K562 (cell line): ENCODE measurements around the gene MKLN1. TPM values are rescaled to one million over a fixed set of nuclear protein-coding genes. Genes with fewer than 3 reads are reported as not detected.

Experiments used
- ATAC-seq: fragments of 200-7000 bp; cut with Tn5 transposase; 3 replicates; pipeline ENCODE4 v1.9.1; 2020; ENCODE audit warnings: moderate library complexity
- BruUV-seq: library from RNA; stranded (reverse); fragments of 400-500 nt; replicated peaks from 2 replicates; lab custom pipeline; 2021; lab: Mats Ljungman, UMichigan
- CTCF ChIA-PET: fragments of 300-600 bp; formaldehyde crosslinking; extraction: SDS; loops from one replicate; lab custom pipeline; 2021; ENCODE audit warnings: low intra/inter-chr PET ratio; lab: Yijun Ruan, JAX
- POLR2A ChIA-PET: fragments of 300-600, 350-650 bp; sonication (Branson Sonifier 250); formaldehyde crosslinking; extraction: SDS; loops from one replicate; lab custom pipeline; 2021; ENCODE audit warnings: antibody characterized with exemption, inconsistent platforms; lab: Yijun Ruan, JAX
- DNase-seq, 4 experiments: peaks; one replicate each; pipeline versions ENCODE4 v3.0.0 to v3.0.0-alpha.2; 2011 to 2018; ENCODE audit warnings: low spot score in 3 of 4, mixed read lengths in 3 of 4; ENCODE audit errors: extremely low read depth in 1 of 4
- FAIRE-seq: peaks from 2 replicates; lab custom pipeline; 2011; peaks lifted over from hg19 to GRCh38; lab: Jason Lieb, UNC
- H2AFZ ChIP-seq: 2 replicates; pipeline ENCODE4 v1.6.0; 2011; ENCODE audit warnings: low read depth, low read length, control low read depth, inconsistent platforms
- H3K27ac ChIP-seq: fragments of 200-600 bp; 3 replicates; pipeline ENCODE4 v1.8.0; 2011; ENCODE audit warnings: low read depth, mild to moderate bottlenecking, control low read depth, inconsistent platforms, low read length, moderate library complexity, mixed read lengths; ENCODE audit errors: extremely low read depth
- H3K27me3 ChIP-seq, 2 experiments: fragments of 300-600 bp in 1 of 2; 2 replicates in 1 of 2; 3 replicates in 1 of 2; pipeline versions ENCODE4 v1.6.0 to v1.8.0; 2011; ENCODE audit warnings: inconsistent platforms in 2 of 2, low read length in 2 of 2, mild to moderate bottlenecking in 1 of 2, mixed read lengths in 1 of 2, moderate library complexity in 1 of 2; ENCODE audit not compliant: control insufficient read depth in 2 of 2, insufficient read depth in 2 of 2
- H3K36me3 ChIP-seq: fragments of 300-600 bp; 3 replicates; pipeline ENCODE4 v1.8.0; 2011; ENCODE audit warnings: mild to moderate bottlenecking, low read length, inconsistent platforms; ENCODE audit not compliant: control insufficient read depth, insufficient read depth
- H3K4me1 ChIP-seq, 2 experiments: fragments of 200-600 bp in 1 of 2; replicated peaks in 1 of 2; 2 replicates in 1 of 2; 3 replicates in 1 of 2; pipeline versions ENCODE4 v1.5.1 to v1.8.0; 2011; ENCODE audit warnings: inconsistent platforms in 2 of 2, low read length in 2 of 2, mild to moderate bottlenecking in 1 of 2, mixed read lengths in 1 of 2, moderate library complexity in 1 of 2; ENCODE audit not compliant: control insufficient read depth in 2 of 2, insufficient read depth in 2 of 2
- H3K4me2 ChIP-seq: 2 replicates; pipeline ENCODE4 v1.6.1; 2011; ENCODE audit warnings: low read length, control low read depth, inconsistent platforms, mixed read lengths; ENCODE audit not compliant: insufficient read depth
- H3K4me3 ChIP-seq: fragments of 200-600 bp; sonication (generic), shearing (Covaris generic); 2 replicates; pipeline ENCODE4 v1.5.1; 2016; ENCODE audit warnings: control low read depth, inconsistent platforms
- H3K79me2 ChIP-seq: fragments of 200-600 bp; 3 replicates; pipeline ENCODE4 v1.8.0; 2011; ENCODE audit warnings: low read length, inconsistent platforms; ENCODE audit not compliant: control insufficient read depth, insufficient read depth
- H3K9ac ChIP-seq, 2 experiments: 2 replicates each; pipeline versions ENCODE4 v1.6.0 to v1.6.1; 2011; ENCODE audit warnings: low read depth in 2 of 2, low read length in 2 of 2, control low read depth in 1 of 2, inconsistent platforms in 1 of 2, mild to moderate bottlenecking in 1 of 2, mixed read lengths in 1 of 2; ENCODE audit not compliant: insufficient read depth in 1 of 2
- H3K9me1 ChIP-seq: one replicate; pipeline ENCODE4 v1.6.0; 2011; ENCODE audit warnings: inconsistent platforms, mild to moderate bottlenecking, low read length, moderate library complexity; ENCODE audit not compliant: control insufficient read depth, insufficient read depth
- H3K9me3 ChIP-seq: replicated peaks from 2 replicates; pipeline ENCODE4 v1.5.1; 2011; ENCODE audit warnings: low read depth, low read length, inconsistent platforms; ENCODE audit not compliant: control insufficient read depth, insufficient read depth
- H4K20me1 ChIP-seq: replicated peaks from 2 replicates; pipeline ENCODE4 v1.6.1; 2011; ENCODE audit warnings: low read length, inconsistent platforms, mixed read lengths; ENCODE audit not compliant: control insufficient read depth, insufficient read depth
- ATF3 ChIP-seq, 2 experiments: fragments of 450-650 bp in 1 of 2; sonication (generic) in 1 of 2; formaldehyde crosslinking in 1 of 2; IDR thresholded peaks in 1 of 2; conservative IDR thresholded peaks in 1 of 2; 2 replicates each; pipeline versions ENCODE4 v1.6.1 to v1.8.1; 2016 to 2023; ENCODE audit warnings: mild to moderate bottlenecking in 2 of 2, moderate library complexity in 2 of 2, inconsistent platforms in 1 of 2, missing genetic modification reagents in 1 of 2
- ATF7 ChIP-seq: fragments of 450-650 bp; IDR thresholded peaks from 2 replicates; pipeline ENCODE4 v1.7.1; 2014; ENCODE audit warnings: mild to moderate bottlenecking, moderate library complexity
- CEBPB ChIP-seq: fragments of 450-650 bp; IDR thresholded peaks from 2 replicates; pipeline ENCODE4 v1.6.1; 2016; ENCODE audit warnings: missing genetic modification characterization, missing compliant biosample characterization
- CEBPG ChIP-seq, 3 experiments: fragments of 200-800 bp in 1 of 3; sonication (Bioruptor generic) in 1 of 3; sonication (generic) in 1 of 3; formaldehyde crosslinking in 1 of 3; IDR thresholded peaks in 2 of 3; conservative IDR thresholded peaks in 1 of 3; 2 replicates each; pipeline versions ENCODE4 v1.6.1 to v1.8.0; 2016 to 2022; ENCODE audit warnings: missing compliant biosample characterization in 2 of 3, missing genetic modification characterization in 2 of 3, mild to moderate bottlenecking in 1 of 3, missing genetic modification reagents in 1 of 3
- EP400 ChIP-seq: fragments of 450-650 bp; IDR thresholded peaks from 2 replicates; pipeline ENCODE4 v1.6.1; 2017; ENCODE audit warnings: antibody characterized with exemption, mild to moderate bottlenecking, moderate library complexity
- KLF1 ChIP-seq: fragments of 450-650 bp; IDR thresholded peaks from 2 replicates; pipeline ENCODE4 v1.6.1; 2016; ENCODE audit warnings: missing genetic modification characterization, missing compliant biosample characterization
- MYC ChIP-seq, 2 experiments: fragments of 250-450 bp in 1 of 2; sonication (Bioruptor Pico) in 1 of 2; IDR thresholded peaks; 2 replicates each; pipeline versions ENCODE4 v1.5.1 to v1.6.1; 2012 to 2021; ENCODE audit warnings: low read depth in 2 of 2, borderline replicate concordance in 1 of 2, improper control_type of control experiment in 1 of 2, low read length in 1 of 2, mild to moderate bottlenecking in 1 of 2, moderate library complexity in 1 of 2
- PTRF ChIP-seq: fragments of 450-650 bp; IDR thresholded peaks from 2 replicates; pipeline ENCODE4 v1.6.1; 2016; ENCODE audit warnings: mild to moderate bottlenecking, missing genetic modification characterization, missing compliant biosample characterization
- ZNF24 ChIP-seq: fragments of 450-650 bp; IDR thresholded peaks from 2 replicates; pipeline ENCODE4 v1.6.1; 2016
- ZNF277 ChIP-seq: fragments of 250-450 bp; sonication (Bioruptor Pico); IDR thresholded peaks from 2 replicates; pipeline ENCODE4 v1.8.0; 2022; ENCODE audit warnings: inconsistent platforms, mild to moderate bottlenecking, moderate library complexity, borderline replicate concordance
- ZNF740 ChIP-seq, 3 experiments: fragments of 200-800 bp in 1 of 3; sonication (Bioruptor generic) in 1 of 3; sonication (generic) in 1 of 3; formaldehyde crosslinking in 1 of 3; IDR thresholded peaks; 2 replicates each; pipeline versions ENCODE4 v1.6.1 to v1.8.0; 2016 to 2022; ENCODE audit warnings: mild to moderate bottlenecking in 2 of 3, missing compliant biosample characterization in 2 of 3, missing genetic modification characterization in 2 of 3, missing genetic modification reagents in 1 of 3
- WGBS: fragments of 100-300 bp; shearing (Covaris generic); methylation state at CpG from one replicate; pipeline ENCODE4 v1.1.6; 2016; ENCODE audit warnings: low coverage, mixed read lengths; ENCODE audit not compliant: insufficient coverage; ENCODE audit errors: missing lambda C conversion rate; 5-methylcytosine and 5-hydroxymethylcytosine counted together
- in situ Hi-C: fragments of 300-500 bp; cut with MboI; formaldehyde crosslinking; loops from 4 replicates; pipeline ENCODE4 v1.15.0; 2018; ENCODE audit warnings: inconsistent platforms, mixed read lengths
- intact Hi-C: fragments of 100-400 bp; cut with micrococcal nuclease; formaldehyde crosslinking; loops from 2 replicates; pipeline ENCODE4 v1.14.2; 2022
- polyA plus RNA-seq, 8 experiments: library from polyadenylated mRNA; depleted of rRNA in 4 of 8; stranded (reverse) in 5 of 8; unstranded in 3 of 8; fragments of >200 nt; fragmentation: Nextera tagmentation in 2 of 8; fragmentation: Illumina TruSeq in 1 of 8; extraction: Ambion mirVana in 2 of 8; extraction: Trizol in 1 of 8; gene quantifications; 2 replicates each; pipeline versions ENCODE4 v1.2.1 to v1.2.3, GENCODE V29; 2011 to 2014; ENCODE audit warnings: inconsistent platforms in 1 of 8, missing spikeins in 1 of 8
- total RNA-seq, 7 experiments: library from RNA; depleted of rRNA in 6 of 7; stranded (reverse); fragments of >200 nt in 6 of 7; fragmentation: Illumina TruSeq in 2 of 7; extraction: Trizol in 2 of 7; gene quantifications; 2 replicates each; pipeline versions ENCODE4 v1.2.1 to v1.2.3, GENCODE V29; 2011 to 2021; ENCODE audit warnings: low replicate concordance in 1 of 7

MKLN1 gene
- total and polyA plus RNA-seq, 9 of the 15 experiments (the other 6 are each of a cell fraction or from before 2014, with no cell fraction given) = 18.6 to 80.4 (median 56.0) TPM

- Histone ChIP-seq H3K4me1 (no peaks in the 10 kb centered on the region; a peak in 1 of 5 replicates), H3K9me3 (no peaks in the 10 kb centered on the region), H3K79me2 (peaks cover 99% of the 10 kb centered on the region), H3K4me3 (no peak overlapping the region), H3K4me2 (no peak overlapping the region), H2AFZ (no peak overlapping the region), H3K27me3 (no peaks in the 10 kb centered on the region), H3K9me1 (no peaks in the 10 kb centered on the region), H3K36me3 (no peaks in the 10 kb centered on the region), H4K20me1 (peaks cover 17% of the 10 kb centered on the region; the same call in 1 of the 2 replicates), H3K9ac (no peak overlapping the region), H3K27ac (no peak overlapping the region)
- in situ Hi-C loops = no loop called here
- TF ChIP-seq EP400 = peak; percentile 17; the same call in 1 of the 2 replicates
- peak; percentile 29; the same call in 1 of the 2 replicates for TF ChIP-seq ATF7
- TF ChIP-seq KLF1 (tag) = no peak
- no peak for TF ChIP-seq PTRF (tag)
- TF ChIP-seq ZNF740 (CRISPR knock-in tag; IDR thresholded peaks at IDR 0.05) = no peak
- 0 out of 4 replicates have a peak, but pooled peaks of 1 of the 2 experiments have one; percentile 27 for TF ChIP-seq ZNF740 (tag; IDR thresholded peaks at IDR 0.05)
- no peak for TF ChIP-seq ZNF277 (CRISPR knock-in tag)
- peak; percentile 44 for TF ChIP-seq CEBPB (tag)
- TF ChIP-seq ATF3 (IDR thresholded peaks at IDR 0.05) = peak; percentile 89
- TF ChIP-seq ATF3 (CRISPR knock-in tag; conservative IDR thresholded peaks at IDR 0.05) = no peak
- TF ChIP-seq MYC (IDR thresholded peaks at IDR 0.05; ENCODE audit: low read depth, low read length) = no peak
- no peak for TF ChIP-seq MYC (CRISPR knock-in tag; IDR thresholded peaks at IDR 0.05; ENCODE audit: borderline replicate concordance, low read depth)
- peak; percentile 40; the same call in 1 of the 2 replicates for TF ChIP-seq ZNF24
- TF ChIP-seq CEBPG (CRISPR knock-in tag; IDR thresholded peaks at IDR 0.05) = no peak
- TF ChIP-seq CEBPG (tag; conservative IDR thresholded peaks at IDR 0.05 in 1 of 2, IDR thresholded peaks at IDR 0.05 in 1 of 2) = peak; percentile 51 to 82; a peak in 3 of 4 replicates
- POLR2A ChIA-PET = interaction anchor here (2.2 kb wide), 1 partner anchor 9 kb away, joined by 8 read pairs; no protein-coding TSS in a partner anchor
- ATAC-seq (no peak), DNase-seq (no peak), FAIRE-seq (no peak)
- 43% methylated on average over 3 of the region's 3 CpGs for WGBS
- intact Hi-C loops = no loop called here
- CTCF ChIA-PET = interaction anchor here (0.5 kb wide), 1 partner anchor 133 kb away, joined by 7 read pairs; no protein-coding TSS in a partner anchor
- no TSS peak for BruUV-seq
Measured at GRCh38 chr7:131354390-131354789, 26.7 kb downstream of the MKLN1 start.
